ENCODE results near the gene MTHFD1L.

- no peak for TF ChIP-seq POLR2AphosphoS5 (IDR thresholded peaks at IDR 0.05)
- no peak for TF ChIP-seq CTCF (IDR thresholded peaks at IDR 0.05)
- TF ChIP-seq POLR2A (IDR thresholded peaks at IDR 0.05): no peak
These were observed 59.5 kb downstream of the MTHFD1L start for GRCh38 chr6:150924808-150925589.
